ENCODE measurements around the gene AVPR2.

- TF ChIP-seq MAFK (IDR thresholded peaks at IDR 0.05; ENCODE audit: partially characterized antibody) (no peak), JUNB (IDR thresholded peaks at IDR 0.05) (no peak), SMC3 (IDR thresholded peaks at IDR 0.05) (no peak), ZNF302 (CRISPR knock-in tag; IDR thresholded peaks at IDR 0.05) (no peak), RCOR1 (IDR thresholded peaks at IDR 0.05; ENCODE audit: low read depth, low read length) (no peak), RNF2 (IDR thresholded peaks at IDR 0.05; ENCODE audit: borderline replicate concordance, low read depth) (no peak), CEBPB (IDR thresholded peaks at IDR 0.05) (no peak), MYC (IDR thresholded peaks at IDR 0.05; ENCODE audit: borderline replicate concordance, low read length) (no peak), POLR2AphosphoS2 (conservative IDR thresholded peaks at IDR 0.05; ENCODE audit: low read length) (no peak), EP300 (IDR thresholded peaks at IDR 0.05) (no peak), POLR2A (IDR thresholded peaks at IDR 0.05; ENCODE audit: low read length) (peak; percentile 15; the same call in 1 of the 2 replicates)
- TF ChIP-seq, protein P1, sequence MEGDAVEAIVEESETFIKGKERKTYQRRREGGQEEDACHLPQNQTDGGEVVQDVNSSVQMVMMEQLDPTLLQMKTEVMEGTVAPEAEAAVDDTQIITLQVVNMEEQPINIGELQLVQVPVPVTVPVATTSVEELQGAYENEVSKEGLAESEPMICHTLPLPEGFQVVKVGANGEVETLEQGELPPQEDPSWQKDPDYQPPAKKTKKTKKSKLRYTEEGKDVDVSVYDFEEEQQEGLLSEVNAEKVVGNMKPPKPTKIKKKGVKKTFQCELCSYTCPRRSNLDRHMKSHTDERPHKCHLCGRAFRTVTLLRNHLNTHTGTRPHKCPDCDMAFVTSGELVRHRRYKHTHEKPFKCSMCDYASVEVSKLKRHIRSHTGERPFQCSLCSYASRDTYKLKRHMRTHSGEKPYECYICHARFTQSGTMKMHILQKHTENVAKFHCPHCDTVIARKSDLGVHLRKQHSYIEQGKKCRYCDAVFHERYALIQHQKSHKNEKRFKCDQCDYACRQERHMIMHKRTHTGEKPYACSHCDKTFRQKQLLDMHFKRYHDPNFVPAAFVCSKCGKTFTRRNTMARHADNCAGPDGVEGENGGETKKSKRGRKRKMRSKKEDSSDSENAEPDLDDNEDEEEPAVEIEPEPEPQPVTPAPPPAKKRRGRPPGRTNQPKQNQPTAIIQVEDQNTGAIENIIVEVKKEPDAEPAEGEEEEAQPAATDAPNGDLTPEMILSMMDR (IDR thresholded peaks at IDR 0.05) = no peak
Measured at GRCh38 chrX:153926858-153927671, 22.6 kb downstream of the AVPR2 start.
